Prostate gland (tissue), 2 donors: ENCODE measurements around the gene ADAM29.

Experiments
- CTCF ChIP-seq, 4 experiments: fragments of 200-600 bp in 2 of 4; fragments of 450-650 bp in 2 of 4; sonication (generic) in 2 of 4; IDR thresholded peaks; 1 replicate in 3 of 4; 2 replicates in 1 of 4; pipeline ENCODE4 v1.5.1; 2016 to 2019; ENCODE audit warnings: antibody characterized with exemption in 4 of 4, mild to moderate bottlenecking in 2 of 4, moderate library complexity in 2 of 4
- POLR2A ChIP-seq: fragments of 450-650 bp; IDR thresholded peaks from one replicate; pipeline ENCODE4 v1.6.1; 2016; ENCODE audit warnings: antibody characterized with exemption, mild to moderate bottlenecking
- POLR2AphosphoS5 ChIP-seq: sonication (generic); formaldehyde crosslinking; IDR thresholded peaks from one replicate; pipeline ENCODE4 v1.6.1; 2017; ENCODE audit warnings: antibody characterized with exemption

GRCh38 chr4:174919886-174920423 lies 1.8 kb downstream of the ADAM29 start:
- no peak for TF ChIP-seq CTCF (IDR thresholded peaks at IDR 0.05)
- TF ChIP-seq POLR2AphosphoS5 = no peak
- TF ChIP-seq POLR2A = no peak
